Left renal pelvis (tissue), 4 donors: ENCODE data around the gene PPARD. TPM values are rescaled to one million over a fixed set of nuclear protein-coding genes. Genes with fewer than 3 reads are reported as not detected.
A peak's percentile ranks its signal among the peaks of the same experiment; 100 is the strongest.

Experiments
- DNase-seq, 4 donors: peaks; one replicate each; pipeline ENCODE4 v3.0.0-alpha.2; 2013; ENCODE audit warnings: low read depth in 4 of 4, low spot score in 3 of 4
- polyA plus RNA-seq, 4 donors: library from polyadenylated mRNA; unstranded; fragments of 120-200 nt; gene quantifications; one replicate each; pipeline ENCODE4 v1.2.1, GENCODE V29; 2013; ENCODE audit not compliant: insufficient read length in 4 of 4

PPARD gene
- polyA plus RNA-seq, 4 donors = 21.0 to 26.4 (median 23.3) TPM

DNA sequence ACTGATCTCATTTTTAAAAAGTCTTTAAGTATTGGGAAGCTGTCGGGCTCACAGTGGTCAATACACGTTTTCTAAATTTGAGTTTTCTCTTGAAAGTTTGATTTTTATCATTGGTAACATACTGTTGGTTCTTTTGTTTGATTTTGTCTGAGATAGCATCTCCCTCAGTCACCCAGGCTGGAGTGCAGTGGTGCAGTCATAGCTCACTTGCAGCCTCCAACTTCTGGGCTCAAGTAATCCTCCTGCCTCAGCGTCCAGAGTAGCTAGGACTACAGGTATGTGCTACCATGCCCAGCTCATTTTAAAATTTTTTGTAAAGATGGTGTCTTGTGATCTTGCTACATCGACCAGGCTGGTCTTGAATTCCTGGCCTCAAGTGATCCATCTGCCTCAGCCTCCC is 9.1 kb downstream of the PPARD start:
- DNase-seq = no peak

DNA sequence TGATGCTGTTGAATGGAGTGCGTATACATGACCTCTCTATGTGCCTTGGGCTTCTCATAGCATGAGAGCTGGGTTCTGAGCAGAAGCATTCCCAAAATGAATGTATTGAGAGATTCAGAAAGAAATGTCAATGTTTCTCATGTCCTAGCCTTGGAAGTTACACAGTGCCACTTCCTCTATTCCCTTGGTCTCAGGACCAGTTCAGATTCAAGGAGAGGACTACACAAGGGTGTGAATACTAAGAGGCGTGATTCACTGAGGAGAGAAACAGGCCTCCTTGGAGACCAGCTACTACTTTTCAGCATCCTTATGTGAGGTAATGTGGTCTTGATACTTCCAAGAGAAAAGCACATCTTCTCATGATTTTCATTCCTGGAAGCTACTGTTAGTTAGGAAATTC is 10.4 kb downstream of the PPARD start:
- DNase-seq = no peak

DNA sequence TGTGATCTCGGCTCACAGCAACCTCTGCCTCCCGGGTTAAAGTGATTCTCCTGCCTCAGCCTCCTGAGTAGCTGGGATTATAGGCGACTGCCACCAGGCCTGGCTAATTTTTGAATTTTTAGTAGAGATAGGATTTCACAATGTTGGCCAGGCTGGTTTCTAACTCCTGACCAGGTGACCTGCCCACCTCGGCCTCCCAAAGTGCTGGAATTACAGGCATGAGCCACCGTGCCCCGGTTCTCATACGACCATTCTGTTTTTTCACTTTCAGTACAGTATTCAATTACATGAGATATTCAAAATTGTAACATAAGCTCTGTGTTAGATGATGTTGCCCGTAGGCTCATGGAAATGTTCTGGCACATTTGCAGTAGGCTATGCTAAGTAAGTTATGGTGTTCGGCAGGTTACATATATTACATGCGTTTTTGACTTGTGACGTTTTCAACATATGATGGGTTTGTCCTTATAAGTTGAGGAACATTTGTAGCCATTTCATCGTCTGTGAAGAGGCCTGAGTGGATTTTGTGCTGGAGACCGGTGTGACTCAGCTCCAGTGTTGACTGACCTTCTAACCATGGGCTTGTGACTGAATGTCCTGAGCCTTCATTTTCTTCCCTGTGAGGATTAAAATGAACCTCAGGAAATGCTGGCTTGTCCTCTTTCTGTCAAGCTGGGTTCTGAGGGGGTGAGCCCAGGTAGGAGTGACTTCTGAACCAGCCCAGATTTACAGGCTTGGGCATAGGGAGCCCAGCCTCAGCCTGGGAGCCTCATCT is 12.2 kb downstream of the PPARD start:
- DNase-seq = no peak

DNA sequence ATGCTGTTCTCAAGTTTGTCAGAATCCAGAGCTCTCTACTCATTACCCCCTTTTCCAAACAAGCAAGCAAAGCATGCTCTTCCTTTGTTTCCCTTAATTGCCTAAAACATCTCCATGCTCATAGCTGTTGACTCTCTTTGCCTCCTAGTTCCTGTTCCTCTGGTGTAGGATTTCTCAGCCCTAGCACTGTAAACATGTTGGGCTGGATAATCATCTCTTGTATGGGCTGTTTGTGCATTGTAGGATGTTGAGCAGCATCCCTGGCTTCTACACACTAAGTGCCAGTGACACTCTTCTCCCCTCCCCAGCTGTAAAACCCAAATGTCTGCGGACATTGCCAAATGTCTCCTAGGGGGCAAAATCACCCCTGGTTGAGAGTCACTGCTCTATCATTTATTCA is 14.0 kb downstream of the PPARD start:
- DNase-seq = no peak

DNA sequence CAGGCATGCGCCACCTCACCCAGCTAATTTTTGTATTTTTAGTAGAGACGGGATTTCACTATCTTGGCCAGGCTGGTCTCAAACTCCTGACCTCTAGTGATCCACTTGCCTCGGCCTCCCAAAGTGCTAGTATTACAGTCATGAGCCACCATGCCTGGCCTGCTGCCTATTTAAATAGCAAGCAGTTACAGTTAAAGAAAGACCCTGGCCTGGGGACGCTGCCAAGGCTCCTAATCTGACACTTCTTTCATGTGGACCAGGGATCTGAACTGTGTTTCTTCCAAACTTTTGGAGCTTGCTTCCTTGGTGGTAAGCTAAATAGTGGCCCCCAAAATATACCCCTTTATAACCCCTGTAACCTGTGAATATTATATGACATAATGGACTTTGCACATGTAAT is 15.3 kb downstream of the PPARD start:
- DNase-seq = no peak

DNA sequence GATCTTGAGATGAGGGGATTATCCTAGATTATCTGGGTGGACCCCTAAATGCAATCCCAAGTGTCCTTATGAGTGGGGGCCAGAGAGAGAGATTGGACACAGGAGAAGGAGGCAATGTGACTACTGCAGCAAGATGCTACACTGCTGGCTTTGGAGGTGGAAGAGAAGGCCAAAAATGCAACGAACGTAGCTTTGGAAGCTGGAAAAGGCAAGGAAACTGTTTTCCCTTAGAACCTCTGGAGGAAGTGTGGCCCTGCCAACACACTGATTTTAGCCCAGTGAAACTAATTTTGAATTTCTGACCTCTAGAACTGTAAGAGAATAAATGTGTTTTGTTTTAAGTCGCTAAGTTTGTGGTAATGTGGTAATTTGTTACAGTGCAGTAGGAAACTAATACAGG is 15.7 kb downstream of the PPARD start:
- no peak for DNase-seq

DNA sequence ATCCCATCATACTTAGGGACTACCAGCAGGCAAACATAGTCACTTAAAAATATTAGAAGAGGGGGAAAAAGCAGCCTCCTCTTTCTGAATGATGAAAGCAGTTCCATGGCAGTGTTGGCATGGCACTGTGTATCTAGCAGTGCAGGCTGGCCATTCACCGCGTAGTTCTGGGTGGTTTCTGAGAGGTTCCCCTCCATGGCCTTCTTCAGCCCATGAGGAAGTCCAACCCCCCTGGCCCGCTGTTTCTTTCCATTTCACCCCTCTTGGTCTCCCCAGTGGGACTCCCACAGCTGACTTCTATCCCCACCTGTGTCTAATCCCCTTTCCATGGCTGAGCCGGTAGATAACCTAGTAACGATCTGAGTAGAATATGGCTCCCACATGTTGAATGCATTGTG is 17.0 kb downstream of the PPARD start:
- no peak for DNase-seq

DNA sequence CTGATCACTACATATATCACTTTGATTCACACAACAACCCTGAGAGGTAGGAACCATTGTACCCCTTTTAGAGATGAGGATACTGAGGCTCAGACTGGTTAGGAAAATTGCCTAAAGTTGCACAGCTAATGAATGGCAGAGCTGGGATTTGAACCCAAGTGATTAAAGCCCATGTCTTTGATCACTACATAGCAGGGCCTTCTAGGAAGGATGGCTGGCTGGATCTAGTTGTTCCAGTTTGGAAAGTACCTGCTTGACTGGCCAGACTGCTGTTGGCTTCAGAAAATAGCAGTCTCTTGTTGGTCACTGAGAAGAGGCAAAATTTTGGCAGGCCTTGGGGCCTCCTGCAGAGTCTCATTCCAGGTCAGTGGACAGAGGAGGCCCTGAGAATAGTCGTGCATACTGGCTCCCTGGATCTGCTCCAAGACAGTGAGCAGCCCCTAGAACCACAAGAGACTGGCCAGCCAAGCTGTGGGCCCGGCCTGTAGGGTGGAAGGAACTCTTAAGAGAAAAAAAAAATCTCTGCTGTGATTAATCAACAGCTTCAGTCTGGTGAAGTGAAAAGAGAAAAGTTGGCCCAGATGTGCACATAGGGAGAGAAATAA is 17.5 kb downstream of the PPARD start:
- no peak for DNase-seq

DNA sequence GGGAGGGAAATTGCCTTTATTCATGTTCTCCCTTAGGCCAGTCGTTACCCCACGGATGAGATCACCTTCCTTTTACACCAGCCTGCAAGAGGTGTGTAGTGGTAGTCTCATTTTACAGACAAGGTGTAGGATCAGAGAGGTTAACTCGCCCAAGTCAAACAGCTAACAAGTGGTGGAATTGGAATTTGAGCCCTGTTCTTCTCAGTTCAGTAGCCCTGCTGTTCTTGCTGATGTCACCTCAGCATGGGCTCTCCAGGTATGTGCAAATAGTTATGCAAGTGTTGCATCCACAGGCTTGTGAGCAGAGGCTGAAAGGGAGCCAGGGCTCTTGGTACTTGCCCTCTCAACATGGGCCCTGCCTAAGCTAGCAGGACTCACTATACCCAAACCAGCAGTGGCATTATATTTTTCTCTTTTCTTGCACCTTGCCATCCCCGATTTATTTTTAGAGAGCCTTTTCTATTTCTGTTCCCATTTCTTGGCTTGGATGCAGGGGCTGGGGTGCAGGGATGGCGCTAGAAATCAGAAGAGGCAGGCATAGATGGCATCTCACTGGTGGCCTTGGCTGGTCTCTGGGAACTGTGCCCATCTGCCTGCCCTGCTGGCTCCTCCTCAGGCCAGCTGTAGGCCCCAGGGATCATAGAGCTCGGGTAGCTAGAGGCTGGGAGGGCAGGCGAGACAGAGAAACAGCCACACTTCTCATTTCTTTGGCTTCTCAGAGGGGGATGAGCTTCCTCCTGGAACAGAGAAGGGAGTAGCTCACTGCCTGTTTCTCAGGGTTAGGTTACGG is 18.2 kb downstream of the PPARD start:
- DNase-seq = no peak

DNA sequence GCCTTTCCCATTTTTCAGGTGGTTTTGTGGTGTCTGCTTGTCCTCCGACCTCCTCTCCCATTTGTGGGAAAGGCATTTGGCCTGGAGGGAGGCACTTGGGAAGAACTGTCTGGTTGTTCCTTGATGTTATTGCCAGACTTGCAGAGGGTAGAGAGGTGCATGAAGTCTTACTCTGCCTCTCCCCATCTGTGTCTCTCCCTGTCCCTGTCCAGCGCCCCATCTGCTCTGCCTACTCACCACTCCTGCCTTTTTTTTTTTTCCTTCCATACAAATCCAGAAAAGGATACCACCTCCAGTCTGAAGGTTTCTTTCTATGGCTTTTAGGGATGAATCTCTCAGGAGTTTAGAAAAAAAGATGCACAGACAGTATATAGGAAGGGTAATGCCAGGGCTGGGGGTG is 19.8 kb downstream of the PPARD start:
- DNase-seq = no peak

DNA sequence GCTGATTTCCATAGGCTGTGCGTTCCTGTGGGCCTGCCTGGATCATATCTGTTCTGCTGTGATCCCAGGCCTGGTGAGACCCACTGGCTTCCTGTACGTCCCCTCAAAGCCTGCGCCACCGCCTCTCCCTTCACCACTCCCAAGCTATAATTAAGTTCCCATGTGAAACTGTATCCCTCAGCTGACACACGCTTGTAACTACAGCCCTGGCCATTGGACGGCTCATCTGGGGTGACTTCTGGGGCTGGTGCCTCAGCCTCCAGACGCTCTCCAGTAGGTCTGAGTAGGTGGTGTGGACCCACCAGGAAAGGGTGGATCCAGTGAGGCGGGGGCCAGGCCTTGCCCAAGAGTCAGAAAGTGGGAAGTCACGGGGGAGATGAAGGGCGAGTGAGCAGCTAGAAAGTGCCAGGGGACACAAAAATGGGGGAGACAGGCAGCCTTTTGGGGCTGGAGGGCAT is 21.0 kb downstream of the PPARD start:
- DNase-seq = peak in 1 of 4 donors; percentile 64

DNA sequence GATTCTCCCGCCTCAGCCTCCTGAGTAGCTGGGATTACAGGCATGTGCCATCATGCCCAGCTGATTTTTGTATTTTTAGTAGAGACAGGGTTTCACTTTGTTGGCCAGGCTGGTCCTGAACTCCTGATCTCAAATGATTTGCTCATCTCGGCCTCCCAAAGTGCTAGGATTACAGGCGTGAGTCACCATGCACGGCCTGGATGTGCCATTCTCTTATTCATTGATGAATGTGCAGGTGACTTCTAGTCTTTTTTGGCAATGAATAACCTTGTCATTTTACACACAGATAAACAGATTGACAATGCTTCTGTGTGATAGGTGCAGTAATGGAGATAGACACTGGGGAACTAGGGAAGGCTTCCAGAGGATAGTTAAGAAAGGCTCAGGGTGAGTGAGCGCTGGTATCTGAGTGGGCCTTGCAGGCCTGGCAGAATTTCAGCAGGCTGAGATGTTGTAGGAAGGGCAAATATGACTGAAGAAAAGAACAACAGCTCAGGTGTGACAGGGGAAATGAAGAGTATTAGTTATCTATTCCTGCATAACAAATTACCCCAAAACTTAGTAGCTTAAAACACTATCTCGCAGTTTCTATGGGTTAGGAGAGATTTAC is 23.3 kb downstream of the PPARD start:
- no peak for DNase-seq

DNA sequence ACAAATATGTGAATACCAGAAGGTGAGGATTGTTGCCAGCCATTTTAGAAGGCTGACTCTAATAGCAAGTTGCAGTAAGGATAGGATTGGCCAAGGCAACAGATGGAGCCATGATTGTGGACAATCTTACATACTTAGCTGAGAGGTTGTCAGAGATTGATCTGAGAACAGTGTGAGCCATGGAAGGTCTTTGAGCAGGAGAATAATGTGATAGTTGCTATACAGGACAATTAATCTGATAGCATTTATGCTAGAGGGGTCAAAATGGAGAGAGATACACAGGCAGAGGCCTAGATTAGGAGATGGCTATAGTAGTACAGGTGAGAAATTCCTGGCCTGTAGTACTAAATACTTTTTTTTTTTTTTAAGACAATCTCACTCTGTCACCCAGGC is 23.8 kb downstream of the PPARD start:
- DNase-seq = no peak

DNA sequence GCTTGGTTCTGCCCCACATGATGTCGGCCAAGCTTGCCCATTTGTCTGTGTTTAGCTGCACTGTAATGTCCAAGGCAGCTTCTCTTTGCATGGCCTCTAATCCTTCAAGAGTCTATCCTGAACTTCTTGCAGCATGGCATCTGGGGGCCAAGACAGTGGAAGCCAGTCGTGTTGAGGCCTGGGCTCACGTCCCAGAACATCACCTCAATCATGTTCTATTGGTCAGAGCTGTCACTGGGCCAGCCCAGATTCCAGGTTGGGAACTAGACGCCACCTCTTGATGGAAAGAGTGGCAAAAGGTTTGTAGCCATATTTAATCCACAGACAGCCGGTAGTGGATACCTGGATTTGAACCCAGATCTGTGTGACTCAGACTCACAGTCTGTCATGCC is 25.3 kb downstream of the PPARD start:
- no peak for DNase-seq

DNA sequence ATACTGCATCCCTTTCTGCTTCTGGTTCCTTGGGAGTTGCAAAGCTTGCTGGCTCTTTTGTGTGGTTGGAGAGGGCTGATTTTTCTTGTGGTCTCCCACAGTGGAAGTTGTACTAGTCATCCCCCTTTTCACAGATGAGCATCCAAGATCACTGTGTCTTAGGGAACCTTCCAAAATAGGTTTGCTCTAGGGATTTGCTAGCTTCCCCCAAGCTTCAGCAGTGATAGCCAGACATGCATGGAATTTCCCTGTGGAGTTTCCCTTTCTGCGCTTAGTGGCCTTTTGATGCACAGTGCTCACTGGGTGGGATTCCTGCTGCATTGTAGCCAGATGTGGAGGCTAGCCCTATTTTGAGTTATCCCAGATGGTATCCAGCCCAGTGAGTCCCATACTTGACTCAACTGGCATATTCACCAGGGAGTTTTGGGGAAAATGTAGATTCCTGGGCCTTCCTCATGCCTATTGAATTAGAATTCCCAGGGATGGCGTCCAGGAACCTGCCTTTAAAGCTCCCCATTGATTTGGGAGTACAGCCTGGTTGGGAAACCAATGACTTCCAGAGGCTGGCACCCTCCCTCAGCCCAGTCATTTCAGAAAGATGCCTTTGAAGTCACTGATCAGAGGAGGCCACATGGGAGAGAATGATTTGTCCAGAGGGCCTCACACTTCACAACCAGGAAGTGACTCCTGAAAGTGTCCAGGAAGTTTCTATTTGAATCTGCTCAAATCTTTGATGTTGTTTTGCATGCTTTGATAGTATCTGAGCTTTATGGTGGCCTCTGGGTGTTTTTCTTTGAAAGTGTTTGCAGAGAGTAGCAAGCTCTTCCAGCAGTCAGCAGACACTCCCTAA is 25.9 kb downstream of the PPARD start:
- no peak for DNase-seq

DNA sequence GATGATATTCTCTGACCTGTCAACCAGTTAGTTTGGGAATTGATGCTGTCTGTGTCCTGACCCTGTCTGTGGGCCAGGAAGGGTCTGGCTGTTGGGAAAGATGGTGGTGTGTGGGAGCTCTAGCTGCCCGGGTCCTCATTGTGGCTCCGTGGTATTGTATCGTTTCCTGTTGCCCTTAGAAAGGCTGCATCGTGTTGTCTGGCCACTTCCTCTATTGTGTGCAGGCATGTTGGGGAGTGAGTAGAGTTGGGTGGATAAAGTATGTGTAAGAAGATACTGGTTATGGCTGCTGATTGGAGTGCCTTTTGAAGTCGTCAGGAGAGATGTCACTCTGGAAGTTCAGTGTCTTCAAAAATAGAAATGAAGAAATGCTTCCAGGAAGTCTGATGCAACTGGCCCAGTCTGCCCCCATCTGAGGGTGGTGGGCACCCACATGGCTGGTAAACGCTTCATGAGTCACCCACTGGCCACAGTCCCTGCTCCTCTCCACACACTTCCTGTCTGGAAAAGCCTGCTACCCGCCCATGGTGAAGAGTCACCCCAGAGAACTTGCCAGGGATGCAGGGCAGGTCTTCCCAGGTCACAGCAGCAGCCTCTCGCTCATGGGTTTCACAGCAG is 27.9 kb downstream of the PPARD start:
- DNase-seq = no peak

DNA sequence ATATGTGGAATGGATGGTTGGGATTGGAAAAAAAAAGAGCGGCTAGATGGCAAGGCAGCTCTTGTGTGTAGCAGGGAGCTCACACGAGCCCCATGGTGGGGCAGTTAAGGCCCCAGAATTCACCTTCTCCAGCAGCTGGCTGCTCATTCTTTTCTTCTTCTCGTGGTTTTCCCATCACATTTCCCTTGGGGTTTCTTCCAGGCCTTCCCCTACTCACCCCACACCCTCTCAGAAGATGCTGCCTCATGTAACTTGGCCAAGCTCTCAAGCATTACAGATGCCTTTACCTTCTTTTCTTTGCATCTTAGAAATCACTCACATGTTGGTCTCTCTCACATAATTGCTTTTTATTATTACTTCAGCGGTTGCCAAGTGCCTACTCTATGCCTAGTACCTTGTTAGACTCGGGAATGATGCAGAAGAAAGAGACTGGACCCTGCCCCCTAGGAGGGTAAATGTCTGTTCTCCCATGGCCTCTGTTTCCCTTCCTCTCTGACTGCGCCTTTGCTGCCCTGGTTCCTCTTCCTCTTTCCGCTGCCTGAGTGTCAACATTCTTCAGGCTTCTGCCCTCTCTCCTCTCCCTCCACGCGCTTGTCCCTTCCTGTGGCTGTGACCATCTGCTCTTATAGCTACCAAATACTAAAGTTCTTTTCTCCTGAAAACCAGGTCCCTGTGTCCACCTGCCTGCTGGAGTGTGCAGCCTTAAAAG is 28.6 kb downstream of the PPARD start:
- DNase-seq = no peak

DNA sequence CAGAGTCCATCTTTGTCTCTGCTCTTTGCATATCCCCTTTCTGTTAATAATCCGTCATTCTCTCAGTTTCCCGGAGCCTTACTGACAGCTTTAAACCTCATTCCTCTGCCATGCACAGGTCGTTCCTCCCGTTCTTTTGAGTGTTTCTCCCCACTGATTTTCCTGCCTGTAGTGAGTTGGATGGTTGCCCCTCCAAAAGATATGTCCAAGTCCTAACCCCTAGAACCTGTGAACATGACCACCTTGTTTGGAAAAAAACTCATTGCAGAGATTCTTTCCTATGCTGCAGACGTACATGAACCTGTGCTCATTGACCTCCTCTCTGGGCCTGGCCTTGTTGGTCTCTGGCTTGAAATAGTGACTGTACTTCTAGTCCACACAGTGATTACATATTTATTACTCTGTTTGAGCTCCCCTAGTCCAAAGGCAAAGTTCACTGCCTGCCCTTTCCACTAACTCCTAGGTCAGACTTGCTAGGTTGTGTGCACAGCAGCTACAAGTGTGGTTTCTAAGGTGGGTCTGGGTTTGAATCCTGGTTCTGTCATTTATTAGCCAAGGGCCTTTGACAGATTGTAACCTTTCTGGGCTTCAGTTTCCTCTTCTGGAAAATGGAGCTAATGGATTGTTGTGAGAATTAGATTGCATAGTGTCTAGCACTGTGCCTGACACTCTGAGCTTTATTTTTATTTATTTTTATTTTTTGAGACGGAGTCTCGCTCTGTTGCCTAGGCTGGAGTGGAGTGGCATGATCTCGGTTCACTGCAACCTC is 29.3 kb downstream of the PPARD start:
- no peak for DNase-seq

DNA sequence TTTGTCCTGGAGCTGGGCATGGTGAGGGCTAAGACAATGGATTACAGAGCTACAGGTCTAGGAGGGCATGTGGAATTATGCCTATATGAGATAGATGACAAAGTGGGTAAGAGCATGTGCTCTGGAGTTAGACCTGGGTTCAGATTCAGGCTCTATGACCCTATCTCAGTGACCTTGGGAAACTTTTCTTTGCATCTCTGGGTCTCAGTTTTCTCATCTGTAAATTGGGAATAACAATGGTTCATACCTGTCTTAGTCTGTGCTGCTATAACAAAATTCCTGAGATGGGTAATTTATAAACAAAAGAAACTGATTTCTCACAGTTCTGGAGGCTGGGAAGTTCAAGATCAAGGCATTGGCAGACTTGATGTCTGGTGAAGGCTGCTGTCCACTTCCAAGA is 30.3 kb downstream of the PPARD start:
- no peak for DNase-seq
